Subcutaneous adipose tissue (tissue), 4 donors: ENCODE data around the gene LIPT2. TPM values are rescaled to one million over a fixed set of nuclear protein-coding genes. Genes with fewer than 3 reads are reported as not detected.

Source experiments
- CTCF ChIP-seq: fragments of 450-650 bp; IDR thresholded peaks from one replicate; pipeline ENCODE4 v1.5.1; 2016; ENCODE audit warnings: low read depth, mild to moderate bottlenecking, control low read depth, antibody characterized with exemption, moderate library complexity
- total RNA-seq, 4 donors: library from RNA; depleted of rRNA; stranded (reverse); fragments of >200 nt; gene quantifications; one replicate each; pipeline ENCODE4 v1.1.0, GENCODE V29; 2016

LIPT2 gene
- total RNA-seq, 4 donors from 2014 or later = 2.1 to 9.4 (median 3.3) TPM

DNA sequence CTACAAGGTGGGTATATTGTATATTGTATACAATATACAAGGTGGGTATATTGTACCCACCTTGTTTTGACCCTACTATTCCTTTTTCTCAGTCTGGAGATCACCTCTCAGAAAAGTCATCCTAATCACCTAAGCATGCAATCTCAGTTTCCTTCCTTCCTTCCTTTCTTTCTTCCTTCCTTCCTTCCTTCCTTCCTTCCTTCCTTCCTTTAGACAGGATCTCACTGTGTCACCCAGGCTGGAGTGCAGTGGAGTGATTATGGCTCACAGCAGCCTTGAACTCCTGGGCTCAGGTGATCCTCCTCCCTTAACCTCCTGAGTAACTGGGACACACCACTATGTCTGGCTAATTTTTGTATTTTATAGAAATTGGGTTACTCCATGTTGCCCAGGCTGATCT, 25.0 kb downstream of the LIPT2 start:
- no peak for TF ChIP-seq CTCF

DNA sequence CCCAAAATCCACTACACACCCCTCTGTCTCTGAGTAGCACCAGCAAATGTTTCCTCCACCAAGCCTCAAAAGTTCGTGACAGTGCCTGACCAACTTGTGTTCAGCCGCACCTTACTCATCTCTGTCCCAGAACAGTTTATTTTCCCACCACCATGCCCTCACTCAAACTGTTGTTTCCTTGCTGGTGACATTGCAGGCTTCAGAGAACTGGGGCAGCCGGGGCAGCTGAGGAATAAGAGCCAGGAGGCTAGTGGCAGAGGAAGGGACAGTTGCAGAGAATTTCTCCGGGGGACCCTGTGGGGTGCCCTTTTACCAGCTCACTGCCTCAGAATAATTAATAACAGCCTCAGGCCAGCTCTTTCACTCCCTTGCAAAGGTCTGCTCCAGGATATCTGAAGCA, 25.5 kb downstream of the LIPT2 start:
- no peak for TF ChIP-seq CTCF

DNA sequence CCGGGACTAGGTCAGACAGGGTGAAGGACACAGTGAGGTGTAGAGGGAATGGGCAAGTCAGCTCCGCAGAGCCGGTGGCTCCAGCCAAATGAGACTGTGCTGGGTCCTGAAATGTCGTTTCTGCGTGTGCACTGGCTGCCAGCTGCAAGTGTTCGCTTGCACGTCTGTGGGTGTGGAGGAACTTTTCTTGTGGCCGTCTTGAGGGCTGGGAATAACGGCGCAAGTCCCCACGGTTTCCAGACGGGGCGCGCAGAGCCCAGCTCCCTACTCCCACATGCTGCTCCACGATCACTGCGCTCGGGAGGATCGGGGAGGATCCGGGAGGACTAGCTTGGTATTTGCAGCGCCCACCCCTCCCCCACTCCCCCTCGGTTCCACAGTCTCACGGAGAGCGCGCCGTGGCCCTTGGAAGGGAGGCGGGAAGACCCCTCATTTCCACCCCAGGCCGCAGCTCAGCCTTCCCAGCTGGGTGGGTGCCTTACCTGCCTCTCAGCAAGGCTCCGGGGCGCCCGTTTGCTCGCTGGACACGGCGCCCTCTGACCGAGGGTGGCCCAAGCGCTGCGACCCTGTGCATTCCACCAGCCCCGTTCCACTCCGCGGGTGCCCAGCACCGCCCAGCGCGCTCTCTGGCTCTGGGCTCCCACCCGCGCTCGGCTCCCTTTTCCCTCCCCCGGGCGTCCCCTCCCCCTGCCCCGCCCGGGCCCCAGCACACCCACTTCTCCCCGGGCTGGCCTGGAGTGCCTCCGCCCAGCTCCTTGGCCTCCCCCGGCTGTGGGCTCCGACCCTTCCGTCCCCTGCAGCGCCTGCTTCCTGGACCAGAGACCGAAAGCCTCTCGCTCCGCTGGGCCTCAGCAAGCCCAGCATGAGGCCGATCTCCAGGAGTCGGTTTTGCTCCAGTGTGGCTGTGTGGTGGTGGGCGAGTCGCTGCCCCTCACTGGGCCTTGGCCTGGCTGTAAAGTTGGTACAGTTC, 26.3 kb downstream of the LIPT2 start, which contains the start of gene KCNE3:
Gene KCNE3, minus strand, starts transcription at position 634 of the 970 bp plus-strand sequence. CDS start 9,986 bp downstream, outside the sequence.
- TF ChIP-seq CTCF = no peak

DNA sequence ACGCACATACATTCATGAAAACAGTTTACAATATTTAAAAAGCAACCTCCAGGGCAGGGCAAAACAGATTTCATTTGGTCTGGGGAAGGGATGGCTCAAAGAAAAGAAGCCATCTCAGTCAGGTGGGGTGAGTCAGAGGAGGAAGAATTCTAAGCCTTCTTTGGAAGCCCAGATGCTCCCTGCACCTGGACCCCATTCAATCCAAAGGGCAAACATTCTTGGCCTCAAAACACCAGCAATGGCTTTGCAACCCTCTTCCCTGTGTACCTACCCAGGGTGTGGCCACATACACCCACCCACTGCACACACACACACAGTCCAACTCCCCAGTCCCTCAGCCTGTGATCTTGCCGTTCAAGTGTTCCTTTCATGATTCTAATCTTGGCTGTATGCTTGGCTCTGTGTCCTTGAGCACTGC, 28.2 kb downstream of the LIPT2 start:
- no peak for TF ChIP-seq CTCF

- no peak for TF ChIP-seq CTCF
Observed at GRCh38 chr11:74464746-74465145, 28.8 kb downstream of the LIPT2 start.

DNA sequence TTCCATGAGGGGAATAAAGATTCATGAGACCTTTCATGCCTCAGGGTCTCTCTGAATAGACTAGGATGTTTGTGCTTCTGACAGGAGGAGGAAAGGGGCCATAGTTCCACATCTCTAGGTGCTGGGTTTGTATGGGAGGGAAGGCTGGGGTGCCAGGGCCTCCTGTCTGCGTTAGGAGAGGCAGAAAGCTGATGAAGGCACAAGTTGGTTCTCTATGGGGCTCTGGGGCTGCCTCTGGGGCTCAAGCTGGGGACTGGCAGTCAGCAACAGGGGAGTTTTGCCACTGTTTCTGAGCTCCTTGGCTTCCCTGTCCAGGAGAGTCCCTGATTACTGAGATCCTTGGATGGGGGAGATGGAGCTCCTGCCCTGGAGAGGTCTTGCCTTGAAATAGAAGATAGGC, 30.3 kb downstream of the LIPT2 start:
- TF ChIP-seq CTCF = no peak

DNA sequence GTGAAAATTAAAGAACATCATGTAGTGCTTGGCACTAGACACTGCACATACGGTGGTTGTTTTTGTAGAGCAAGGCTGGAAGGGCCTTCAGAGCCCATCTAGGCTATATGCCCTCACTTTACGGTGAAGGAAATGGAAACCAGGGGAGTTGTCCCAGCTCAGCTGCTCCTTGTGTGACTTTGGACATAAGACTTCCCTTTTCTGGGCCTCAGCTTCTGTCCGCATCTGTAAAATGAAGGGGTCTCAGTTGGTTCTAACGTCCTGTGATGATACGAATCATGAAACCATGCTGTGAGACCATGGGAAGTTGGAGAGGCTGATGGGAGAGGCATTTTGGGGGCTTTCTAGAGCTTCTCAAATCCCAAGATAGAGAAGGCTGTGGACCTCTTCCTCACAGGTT, 30.9 kb downstream of the LIPT2 start:
- no peak for TF ChIP-seq CTCF
